K562 treated with DMSO at 1 percent for 48 hours (cell line): ENCODE results near the gene RAB38. TPM values are rescaled to one million over a fixed set of nuclear protein-coding genes. Genes with fewer than 3 reads are reported as not detected.

Experiments
- total RNA-seq: library from RNA; unstranded; fragments of 300-600 nt; gene quantifications from 2 replicates; pipeline ENCODE4 v1.2.3, GENCODE V29; 2022; ENCODE audit warnings: low replicate concordance; ENCODE audit errors: extremely low read depth

RAB38 gene
- total RNA-seq, result not detected in 2 replicates

DNA sequence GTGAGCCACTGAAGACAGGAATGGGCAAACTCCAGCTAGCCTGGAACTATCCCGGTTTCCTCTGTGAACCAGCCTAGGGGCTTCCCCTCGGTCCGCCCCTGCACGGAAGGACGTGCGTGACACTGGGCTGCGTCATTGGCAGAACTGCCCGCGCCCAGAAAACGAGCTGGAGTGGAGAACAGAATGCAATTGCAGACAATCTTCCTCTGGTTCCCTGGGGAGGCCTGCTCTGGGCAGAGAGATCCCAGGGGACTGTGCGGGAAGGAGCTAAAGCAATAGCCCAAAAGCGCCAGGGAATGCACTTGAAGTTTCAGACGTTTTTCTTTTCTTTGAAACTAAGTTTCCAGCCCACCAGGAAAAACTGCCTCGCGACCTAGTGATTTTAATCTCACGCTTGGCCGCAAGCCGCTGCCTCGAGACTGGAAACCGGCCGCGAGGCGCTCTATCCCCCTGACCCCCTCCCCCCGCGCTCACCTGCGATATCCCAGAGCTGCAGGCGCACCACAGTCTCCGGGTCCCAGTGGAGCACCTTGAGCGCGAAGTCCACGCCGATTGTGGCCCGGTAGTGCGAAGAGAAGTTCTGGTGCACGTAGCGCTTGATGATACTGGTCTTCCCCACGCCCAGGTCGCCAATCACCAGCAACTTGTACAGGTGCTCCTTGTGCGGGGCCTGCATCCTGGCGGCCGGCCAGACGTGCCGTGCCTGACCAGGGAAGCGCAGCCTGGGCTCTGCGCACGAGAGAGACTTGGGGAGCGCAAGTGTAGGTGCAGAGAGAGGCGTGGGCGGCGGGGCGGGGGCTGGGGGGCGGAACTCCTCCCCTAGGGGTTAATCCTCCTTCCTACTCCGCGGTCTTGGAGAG, at the start of gene RAB38:
RAB38 (minus strand) TSS at position 735 of the 860 bp plus-strand sequence; CDS start at position 676, 59 bp downstream.

Other genes with a start within 250 kb of the RAB38 start
- not detected in 2 replicates for gene CTSC, start 162.3 kb upstream of the RAB38 start, total RNA-seq